Neural progenitor cell (in vitro differentiated cells): Measurements from ENCODE around the gene ZRSR2. TPM values are rescaled to one million over a fixed set of nuclear protein-coding genes. Genes with fewer than 3 reads are reported as not detected.

Experiments
- DNase-seq: peaks from one replicate; pipeline ENCODE4 v3.0.0-alpha.2; 2016; ENCODE audit warnings: low spot score
- H2AFZ ChIP-seq: fragments of 200-600 bp; sonication (generic); replicated peaks from 2 replicates; pipeline ENCODE4 v1.6.1; 2016; ENCODE audit warnings: antibody characterized with exemption
- H3F3A ChIP-seq: fragments of 200-600 bp; sonication (generic); 2 replicates; pipeline ENCODE4 v1.6.1; 2016; ENCODE audit warnings: antibody characterized with exemption, low read depth
- H3K27ac ChIP-seq: fragments of 200-600 bp; sonication (generic); 2 replicates; pipeline ENCODE4 v1.5.1; 2016; ENCODE audit warnings: mild to moderate bottlenecking
- H3K27me3 ChIP-seq: fragments of 200-600 bp; sonication (generic); 2 replicates; pipeline ENCODE4 v1.6.1; 2016; ENCODE audit warnings: mild to moderate bottlenecking, moderate library complexity
- H3K36me3 ChIP-seq: fragments of 200-600 bp; sonication (generic); 2 replicates; pipeline ENCODE4 v1.5.1; 2016
- H3K4me1 ChIP-seq: fragments of 200-600 bp; sonication (generic); 2 replicates; pipeline ENCODE4 v1.6.1; 2016; ENCODE audit warnings: mixed run types
- H3K4me2 ChIP-seq: fragments of 200-600 bp; sonication (generic); 2 replicates; pipeline ENCODE4 v1.6.1; 2016
- H3K4me3 ChIP-seq: fragments of 200-600 bp; sonication (generic); 2 replicates; pipeline ENCODE4 v1.5.1; 2016
- H3K79me2 ChIP-seq: fragments of 200-600 bp; sonication (generic); 2 replicates; pipeline ENCODE4 v1.6.1; 2016; ENCODE audit warnings: low read depth
- H3K9ac ChIP-seq: fragments of 200-600 bp; sonication (generic); 2 replicates; pipeline ENCODE4 v1.6.1; 2016
- H3K9me3 ChIP-seq: fragments of 200-600 bp; sonication (generic); 2 replicates; pipeline ENCODE4 v1.5.1; 2016; ENCODE audit warnings: low read depth
- H4K20me1 ChIP-seq: fragments of 200-600 bp; sonication (generic); 2 replicates; pipeline ENCODE4 v1.6.1; 2016; ENCODE audit warnings: low read depth
- H3K27ac Mint-ChIP-seq: 3 replicates; pipeline ENCODE4 v1.8.0; 2021; ENCODE audit warnings: mixed read lengths
- H3K27me3 Mint-ChIP-seq: 2 replicates; pipeline ENCODE4 v1.8.0; 2022; ENCODE audit warnings: low read depth, mild to moderate bottlenecking, inconsistent platforms, moderate library complexity, mixed read lengths; ENCODE audit not compliant: insufficient read depth
- H3K36me3 Mint-ChIP-seq: 3 replicates; pipeline ENCODE4 v1.8.0; 2021; ENCODE audit warnings: mixed read lengths
- H3K4me1 Mint-ChIP-seq: 3 replicates; pipeline ENCODE4 v1.8.0; 2021; ENCODE audit warnings: mixed read lengths
- H3K4me3 Mint-ChIP-seq: 3 replicates; pipeline ENCODE4 v1.8.0; 2021; ENCODE audit warnings: mild to moderate bottlenecking, moderate library complexity, mixed read lengths
- H3K9me3 Mint-ChIP-seq: 3 replicates; pipeline ENCODE4 v1.8.0; 2020; ENCODE audit warnings: mixed read lengths
- EZH2 ChIP-seq: fragments of 200-600 bp; sonication (generic); IDR thresholded peaks from 2 replicates; pipeline ENCODE4 v1.6.1; 2017; ENCODE audit warnings: antibody characterized with exemption, mild to moderate bottlenecking, moderate library complexity
- EZH2phosphoT487 ChIP-seq: fragments of 200-600 bp; sonication (generic); IDR thresholded peaks from 2 replicates; pipeline ENCODE4 v1.6.1; 2017; ENCODE audit warnings: antibody characterized with exemption
- total RNA-seq: library from RNA; depleted of rRNA; stranded (reverse); fragments of >200 nt; gene quantifications from 2 replicates; pipeline ENCODE4 v1.2.3, GENCODE V29; 2015; ENCODE audit warnings: low replicate concordance
- TF ChIP-seq, protein P1 (sequence below): fragments of 200-600 bp; sonication (generic); IDR thresholded peaks from 2 replicates; pipeline ENCODE4 v1.5.1; 2017; ENCODE audit warnings: antibody characterized with exemption, mild to moderate bottlenecking

Gene ZRSR2
- total RNA-seq, 1 donor from 2014 or later = 15.2 TPM

DNA sequence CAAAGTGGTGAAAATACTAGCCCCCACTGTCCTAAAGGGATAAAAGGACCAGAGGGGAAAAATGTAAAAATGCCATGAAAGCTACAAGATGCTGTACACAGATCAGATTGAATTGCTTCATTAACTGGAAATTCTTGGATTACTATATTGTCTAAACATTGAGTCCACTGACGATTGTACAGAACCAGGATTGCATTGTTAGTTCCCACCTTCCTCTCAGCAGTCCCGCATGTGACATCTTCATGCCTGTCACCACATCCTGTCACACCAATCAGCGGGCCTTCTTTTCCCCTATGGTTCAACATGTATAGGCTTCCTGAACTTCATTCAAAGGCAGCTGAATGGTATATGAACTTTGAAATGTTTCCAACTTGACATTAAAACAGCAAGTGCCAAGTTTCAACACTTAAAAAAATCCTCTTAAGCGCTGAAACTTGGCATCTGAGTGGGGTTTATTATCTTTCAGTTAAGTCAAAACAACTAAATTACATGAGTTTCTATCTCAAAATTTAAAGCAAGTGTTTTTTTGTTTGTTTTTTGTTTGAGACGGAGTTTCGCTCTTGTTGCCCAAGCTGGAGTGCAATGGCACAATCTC, 24.6 kb downstream of the ZRSR2 start:
- peak overlapping the region; percentile 11 for H3K27ac Mint-ChIP-seq
- TF ChIP-seq EZH2phosphoT487 = no peak
- TF ChIP-seq, protein P1, sequence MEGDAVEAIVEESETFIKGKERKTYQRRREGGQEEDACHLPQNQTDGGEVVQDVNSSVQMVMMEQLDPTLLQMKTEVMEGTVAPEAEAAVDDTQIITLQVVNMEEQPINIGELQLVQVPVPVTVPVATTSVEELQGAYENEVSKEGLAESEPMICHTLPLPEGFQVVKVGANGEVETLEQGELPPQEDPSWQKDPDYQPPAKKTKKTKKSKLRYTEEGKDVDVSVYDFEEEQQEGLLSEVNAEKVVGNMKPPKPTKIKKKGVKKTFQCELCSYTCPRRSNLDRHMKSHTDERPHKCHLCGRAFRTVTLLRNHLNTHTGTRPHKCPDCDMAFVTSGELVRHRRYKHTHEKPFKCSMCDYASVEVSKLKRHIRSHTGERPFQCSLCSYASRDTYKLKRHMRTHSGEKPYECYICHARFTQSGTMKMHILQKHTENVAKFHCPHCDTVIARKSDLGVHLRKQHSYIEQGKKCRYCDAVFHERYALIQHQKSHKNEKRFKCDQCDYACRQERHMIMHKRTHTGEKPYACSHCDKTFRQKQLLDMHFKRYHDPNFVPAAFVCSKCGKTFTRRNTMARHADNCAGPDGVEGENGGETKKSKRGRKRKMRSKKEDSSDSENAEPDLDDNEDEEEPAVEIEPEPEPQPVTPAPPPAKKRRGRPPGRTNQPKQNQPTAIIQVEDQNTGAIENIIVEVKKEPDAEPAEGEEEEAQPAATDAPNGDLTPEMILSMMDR = no peak
- TF ChIP-seq EZH2 = no peak
- Histone ChIP-seq H3K79me2 (no peaks in the 10 kb centered on the region), H3K36me3 (peaks cover 19% of the 10 kb centered on the region), H3K27me3 (no peaks in the 10 kb centered on the region), H3K4me1 (peaks cover 6% of the 10 kb centered on the region), H3K27ac (no peak overlapping the region), H3K9ac (no peak overlapping the region), H2AFZ (no peak overlapping the region), H3K4me2 (no peak overlapping the region), H4K20me1 (no peaks in the 10 kb centered on the region), H3F3A (peaks cover 7% of the 10 kb centered on the region), H3K4me3 (no peak overlapping the region), H3K9me3 (no peaks in the 10 kb centered on the region)
- no peak overlapping the region for H3K4me3 Mint-ChIP-seq
- H3K9me3 Mint-ChIP-seq = no peaks in the 10 kb centered on the region
- H3K36me3 Mint-ChIP-seq = peaks cover 25% of the 10 kb centered on the region
- H3K27me3 Mint-ChIP-seq = peaks cover 3% of the 10 kb centered on the region
- DNase-seq = no peak
- no peaks in the 10 kb centered on the region for H3K4me1 Mint-ChIP-seq

DNA sequence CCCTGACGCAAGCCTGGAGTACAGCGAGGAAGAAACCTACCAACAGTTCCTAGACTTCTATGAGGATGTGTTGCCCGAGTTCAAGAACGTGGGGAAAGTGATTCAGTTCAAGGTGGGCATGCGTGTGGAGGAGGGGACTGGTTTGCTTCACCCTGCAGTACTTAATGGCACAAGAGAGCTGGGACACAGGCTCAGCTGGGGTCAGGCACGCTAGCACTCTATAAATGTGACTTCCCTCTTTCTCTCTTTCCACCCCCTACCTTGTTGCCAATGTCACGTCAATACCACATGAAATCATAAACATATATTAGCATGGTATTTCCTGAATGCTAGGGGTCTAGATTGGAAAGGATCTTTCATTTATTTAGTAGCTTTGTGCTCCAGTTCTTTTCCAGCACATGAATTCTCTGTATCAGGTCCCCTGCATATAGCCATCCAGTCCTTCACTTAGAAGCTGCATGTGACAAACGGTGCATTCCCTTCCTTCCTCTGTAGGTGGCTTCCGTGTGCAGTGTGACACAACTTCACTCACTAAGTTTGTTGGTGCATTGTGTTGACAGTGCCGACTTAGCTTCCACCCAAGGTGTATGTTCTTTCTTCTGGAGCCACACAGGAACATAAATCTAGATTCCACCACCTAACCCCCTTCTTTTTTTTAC, 25.6 kb downstream of the ZRSR2 start:
- H3K4me3 ChIP-seq = no peak overlapping the region

DNA sequence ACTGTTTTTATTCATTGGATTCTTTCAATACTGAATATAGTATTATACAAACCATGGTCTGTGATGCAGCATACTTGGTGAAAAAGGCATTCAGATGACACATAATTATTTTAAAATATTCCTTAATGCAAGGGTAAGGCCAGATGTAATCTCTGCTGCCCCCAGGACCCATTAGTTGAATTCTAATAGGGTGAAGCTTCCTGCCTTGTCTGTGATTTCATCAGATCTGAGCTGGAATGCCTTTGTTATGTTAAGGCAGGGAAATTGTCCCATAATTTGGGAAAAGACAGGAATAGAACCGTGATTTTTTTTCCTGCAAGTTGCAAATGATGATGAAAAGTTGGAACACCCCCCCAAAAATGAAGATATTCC, 26.1 kb downstream of the ZRSR2 start:
- H3K9me3 Mint-ChIP-seq = no peaks in the 10 kb centered on the region
- H3F3A ChIP-seq = peaks cover 8% of the 10 kb centered on the region
- H3K36me3 ChIP-seq = peaks cover 19% of the 10 kb centered on the region
- H4K20me1 ChIP-seq = no peaks in the 10 kb centered on the region
- H3K27me3 Mint-ChIP-seq = peaks cover 3% of the 10 kb centered on the region
- H3K4me3 Mint-ChIP-seq = no peak overlapping the region
- TF ChIP-seq, protein P1 = no peak
- TF ChIP-seq EZH2 = no peak
- TF ChIP-seq EZH2phosphoT487 = no peak
- no peak overlapping the region for H3K4me2 ChIP-seq
- H3K4me3 ChIP-seq = no peak overlapping the region
- no peaks in the 10 kb centered on the region for H3K9me3 ChIP-seq
- H3K79me2 ChIP-seq = no peaks in the 10 kb centered on the region
- no peak overlapping the region for H3K27ac ChIP-seq
- no peak overlapping the region for H3K27ac Mint-ChIP-seq
- peaks cover 31% of the 10 kb centered on the region for H3K36me3 Mint-ChIP-seq
- DNase-seq = no peak
- no peak overlapping the region for H2AFZ ChIP-seq
- H3K4me1 ChIP-seq = peaks cover 6% of the 10 kb centered on the region
- no peak overlapping the region for H3K9ac ChIP-seq
- no peaks in the 10 kb centered on the region for H3K4me1 Mint-ChIP-seq
- no peaks in the 10 kb centered on the region for H3K27me3 ChIP-seq

More for the DNA sequence above, 25.6 kb downstream of the ZRSR2 start:
- no peak overlapping the region for H3K4me3 Mint-ChIP-seq
- no peaks in the 10 kb centered on the region for H3K9me3 Mint-ChIP-seq
- Histone ChIP-seq H3K27ac (no peak overlapping the region), H3K4me2 (no peak overlapping the region), H3K27me3 (no peaks in the 10 kb centered on the region), H3F3A (peaks cover 8% of the 10 kb centered on the region), H2AFZ (no peak overlapping the region), H3K4me1 (peaks cover 6% of the 10 kb centered on the region), H3K9ac (no peak overlapping the region), H3K9me3 (no peaks in the 10 kb centered on the region), H4K20me1 (no peaks in the 10 kb centered on the region), H3K36me3 (peaks cover 19% of the 10 kb centered on the region), H3K79me2 (no peaks in the 10 kb centered on the region)
- peaks cover 3% of the 10 kb centered on the region for H3K27me3 Mint-ChIP-seq
- H3K27ac Mint-ChIP-seq = no peak overlapping the region
- H3K4me1 Mint-ChIP-seq = no peaks in the 10 kb centered on the region
- peak; percentile 66 for DNase-seq
- no peak for TF ChIP-seq EZH2phosphoT487
- TF ChIP-seq, protein P1 = peak; percentile 60
- peaks cover 30% of the 10 kb centered on the region for H3K36me3 Mint-ChIP-seq
